Endothelial cell of umbilical vein (primary cell): ENCODE measurements around the gene CCDC88B.

Experiments
- EZH2 ChIP-seq: IDR thresholded peaks from 2 replicates; pipeline ENCODE4 v1.6.1; 2012; ENCODE audit warnings: borderline replicate concordance, low read depth, mild to moderate bottlenecking, moderate library complexity, low read length, inconsistent platforms; ENCODE audit not compliant: severe bottlenecking
- FOS ChIP-seq: IDR thresholded peaks from 2 replicates; pipeline ENCODE4 v1.6.1; 2011; ENCODE audit warnings: mild to moderate bottlenecking, low read length, moderate library complexity, borderline replicate concordance; ENCODE audit not compliant: insufficient read depth
- GATA2 ChIP-seq: IDR thresholded peaks from 2 replicates; pipeline ENCODE4 v1.7.0; 2011; ENCODE audit warnings: low read depth, mild to moderate bottlenecking, moderate library complexity, mixed read lengths, low read length; ENCODE audit not compliant: insufficient read length, insufficient read depth
- JUN ChIP-seq: IDR thresholded peaks from 2 replicates; pipeline ENCODE4 v1.6.1; 2011; ENCODE audit warnings: borderline replicate concordance, low read depth; ENCODE audit not compliant: insufficient read length, insufficient read depth
- MYC ChIP-seq: IDR thresholded peaks from one replicate; pipeline ENCODE4 v1.6.1; 2011; ENCODE audit warnings: mild to moderate bottlenecking, low read depth, low read length
- POLR2A ChIP-seq: IDR thresholded peaks from 2 replicates; pipeline ENCODE4 v1.6.1; 2012; ENCODE audit warnings: low read depth, mild to moderate bottlenecking, control low read depth, low read length
- POLR2AphosphoS5 ChIP-seq: IDR thresholded peaks from 2 replicates; pipeline ENCODE4 v1.6.1; 2012; ENCODE audit warnings: low read depth, mild to moderate bottlenecking, control low read depth, low read length, moderate library complexity; ENCODE audit not compliant: insufficient read depth
- TF ChIP-seq, protein P1 (sequence below), 2 donors: IDR thresholded peaks; 1 replicate in 1 of 2; 2 replicates in 1 of 2; pipeline ENCODE4 v1.5.1; 2011; ENCODE audit warnings: low read length in 2 of 2, mild to moderate bottlenecking in 2 of 2, moderate library complexity in 2 of 2, control low read depth in 1 of 2, inconsistent platforms in 1 of 2, low read depth in 1 of 2; ENCODE audit not compliant: insufficient read depth in 1 of 2; ENCODE audit errors: extremely low read depth in 1 of 2
- TF ChIP-seq, protein P2 (sequence below): IDR thresholded peaks from 2 replicates; pipeline ENCODE4 v1.6.1; 2011; ENCODE audit not compliant: insufficient read depth, insufficient read length

DNA sequence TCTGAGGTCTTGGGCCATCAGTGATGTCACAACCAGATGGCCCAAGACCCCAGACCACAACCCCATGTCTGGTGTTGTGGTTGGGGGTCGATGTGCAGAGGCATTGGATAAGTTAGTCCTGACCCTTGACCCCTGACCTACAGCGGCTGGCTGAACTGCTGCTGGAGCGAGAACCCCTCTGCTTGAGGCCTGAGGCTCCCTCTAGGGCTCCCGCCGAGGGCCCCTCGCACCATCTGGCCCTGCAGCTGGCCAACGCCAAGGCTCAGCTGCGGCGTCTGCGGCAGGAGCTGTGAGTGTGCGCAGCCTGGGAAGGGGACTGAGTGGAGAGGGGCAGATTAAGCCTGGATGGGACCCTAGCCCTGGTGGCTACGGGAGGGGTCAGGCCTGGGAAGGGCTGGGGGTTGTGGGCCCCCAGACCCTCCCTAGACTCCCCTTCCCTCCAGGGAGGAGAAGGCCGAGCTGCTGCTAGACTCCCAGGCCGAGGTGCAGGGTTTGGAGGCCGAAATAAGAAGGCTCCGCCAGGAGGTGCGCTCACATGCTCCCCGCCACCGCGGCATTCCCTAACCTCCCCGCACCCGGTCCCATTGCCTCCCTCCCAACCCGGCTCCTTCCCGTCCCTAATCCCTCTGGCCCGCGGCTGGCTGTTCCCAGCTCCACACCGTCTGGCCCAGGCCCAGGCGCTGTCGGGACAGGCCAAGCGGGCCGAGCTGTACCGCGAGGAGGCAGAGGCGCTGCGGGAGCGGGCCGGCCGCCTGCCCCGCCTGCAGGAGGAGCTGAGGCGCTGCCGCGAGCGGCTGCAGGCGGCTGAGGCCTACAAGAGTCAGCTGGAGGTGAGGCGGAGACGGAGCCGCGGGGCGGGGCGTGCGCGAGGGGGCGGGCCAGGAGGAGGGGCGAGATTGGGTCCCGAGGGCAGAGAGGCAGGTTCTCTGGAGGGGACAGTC is 2.1 kb downstream of the CCDC88B start:
- no peak for TF ChIP-seq GATA2
- TF ChIP-seq JUN: no peak
- no peak for TF ChIP-seq POLR2A
- TF ChIP-seq POLR2AphosphoS5: peak; percentile 31
- TF ChIP-seq, protein P1, sequence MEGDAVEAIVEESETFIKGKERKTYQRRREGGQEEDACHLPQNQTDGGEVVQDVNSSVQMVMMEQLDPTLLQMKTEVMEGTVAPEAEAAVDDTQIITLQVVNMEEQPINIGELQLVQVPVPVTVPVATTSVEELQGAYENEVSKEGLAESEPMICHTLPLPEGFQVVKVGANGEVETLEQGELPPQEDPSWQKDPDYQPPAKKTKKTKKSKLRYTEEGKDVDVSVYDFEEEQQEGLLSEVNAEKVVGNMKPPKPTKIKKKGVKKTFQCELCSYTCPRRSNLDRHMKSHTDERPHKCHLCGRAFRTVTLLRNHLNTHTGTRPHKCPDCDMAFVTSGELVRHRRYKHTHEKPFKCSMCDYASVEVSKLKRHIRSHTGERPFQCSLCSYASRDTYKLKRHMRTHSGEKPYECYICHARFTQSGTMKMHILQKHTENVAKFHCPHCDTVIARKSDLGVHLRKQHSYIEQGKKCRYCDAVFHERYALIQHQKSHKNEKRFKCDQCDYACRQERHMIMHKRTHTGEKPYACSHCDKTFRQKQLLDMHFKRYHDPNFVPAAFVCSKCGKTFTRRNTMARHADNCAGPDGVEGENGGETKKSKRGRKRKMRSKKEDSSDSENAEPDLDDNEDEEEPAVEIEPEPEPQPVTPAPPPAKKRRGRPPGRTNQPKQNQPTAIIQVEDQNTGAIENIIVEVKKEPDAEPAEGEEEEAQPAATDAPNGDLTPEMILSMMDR (IDR thresholded peaks at IDR 0.05; ENCODE audit: extremely low read depth in 1 of 2, insufficient read depth in 1 of 2, low read depth in 1 of 2, low read length in 2 of 2): peak; percentile 34 to 62
- TF ChIP-seq EZH2: no peak
- TF ChIP-seq FOS: no peak
- TF ChIP-seq, protein P2, sequence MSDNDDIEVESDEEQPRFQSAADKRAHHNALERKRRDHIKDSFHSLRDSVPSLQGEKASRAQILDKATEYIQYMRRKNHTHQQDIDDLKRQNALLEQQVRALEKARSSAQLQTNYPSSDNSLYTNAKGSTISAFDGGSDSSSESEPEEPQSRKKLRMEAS: no peak
- TF ChIP-seq MYC: no peak
